HFFc6 (cell line): Measurements from ENCODE around the gene FOXK1. TPM values are rescaled to one million over a fixed set of nuclear protein-coding genes. Genes with fewer than 3 reads are reported as not detected.
"Not testable (repeated sequence)": the region's sequence is repeated elsewhere in the genome, so short reads cannot be mapped to it uniquely, and the experiment has no call there.

Experiments used
- DNase-seq: peaks from one replicate; pipeline ENCODE4 v3.0.0-alpha.2; 2018
- H3K27ac Mint-ChIP-seq: 2 replicates; pipeline ENCODE4 v1.8.0; 2020; ENCODE audit warnings: mild to moderate bottlenecking, mixed read lengths
- H3K27me3 Mint-ChIP-seq: 2 replicates; pipeline ENCODE4 v1.8.0; 2021; ENCODE audit warnings: mild to moderate bottlenecking, moderate library complexity, mixed read lengths; ENCODE audit not compliant: insufficient read depth
- H3K36me3 Mint-ChIP-seq: 2 replicates; pipeline ENCODE4 v1.8.0; 2021; ENCODE audit warnings: low read depth, mixed read lengths
- H3K4me1 Mint-ChIP-seq: 2 replicates; pipeline ENCODE4 v1.8.0; 2020; ENCODE audit warnings: low read depth, mixed read lengths
- H3K4me3 Mint-ChIP-seq: 2 replicates; pipeline ENCODE4 v1.8.0; 2020; ENCODE audit warnings: mild to moderate bottlenecking, moderate library complexity, mixed read lengths
- H3K9me3 Mint-ChIP-seq: 2 replicates; pipeline ENCODE4 v1.8.0; 2020; ENCODE audit warnings: mild to moderate bottlenecking, mixed read lengths
- total RNA-seq, 6 experiments: library from RNA; stranded (reverse); fragmentation: NEBNext Ultra II Directional; extraction: Animal tissue kit (Norgen Biotek cat#: 25700); gene quantifications; 2 replicates in 1 of 6; 3 replicates in 5 of 6; pipeline ENCODE4 v1.2.3, GENCODE V29; 2021
- TF ChIP-seq, protein P1 (sequence below): fragments of 200-600 bp; sonication (generic); IDR thresholded peaks from 2 replicates; pipeline ENCODE4 v1.5.0; 2021; ENCODE audit warnings: antibody characterized with exemption, mild to moderate bottlenecking

FOXK1 gene
- total RNA-seq, 6 experiments from 2014 or later: 33.8 to 39.4 (median 36.2) TPM

- H3K4me1 Mint-ChIP-seq: no peaks in the 10 kb centered on the region
- H3K4me3 Mint-ChIP-seq: no peak overlapping the region
- H3K27ac Mint-ChIP-seq: no peak overlapping the region
- no peak for DNase-seq
- no peaks in the 10 kb centered on the region for H3K36me3 Mint-ChIP-seq
- H3K9me3 Mint-ChIP-seq: no peaks in the 10 kb centered on the region
- peaks cover 10% of the 10 kb centered on the region for H3K27me3 Mint-ChIP-seq
- TF ChIP-seq, protein P1, sequence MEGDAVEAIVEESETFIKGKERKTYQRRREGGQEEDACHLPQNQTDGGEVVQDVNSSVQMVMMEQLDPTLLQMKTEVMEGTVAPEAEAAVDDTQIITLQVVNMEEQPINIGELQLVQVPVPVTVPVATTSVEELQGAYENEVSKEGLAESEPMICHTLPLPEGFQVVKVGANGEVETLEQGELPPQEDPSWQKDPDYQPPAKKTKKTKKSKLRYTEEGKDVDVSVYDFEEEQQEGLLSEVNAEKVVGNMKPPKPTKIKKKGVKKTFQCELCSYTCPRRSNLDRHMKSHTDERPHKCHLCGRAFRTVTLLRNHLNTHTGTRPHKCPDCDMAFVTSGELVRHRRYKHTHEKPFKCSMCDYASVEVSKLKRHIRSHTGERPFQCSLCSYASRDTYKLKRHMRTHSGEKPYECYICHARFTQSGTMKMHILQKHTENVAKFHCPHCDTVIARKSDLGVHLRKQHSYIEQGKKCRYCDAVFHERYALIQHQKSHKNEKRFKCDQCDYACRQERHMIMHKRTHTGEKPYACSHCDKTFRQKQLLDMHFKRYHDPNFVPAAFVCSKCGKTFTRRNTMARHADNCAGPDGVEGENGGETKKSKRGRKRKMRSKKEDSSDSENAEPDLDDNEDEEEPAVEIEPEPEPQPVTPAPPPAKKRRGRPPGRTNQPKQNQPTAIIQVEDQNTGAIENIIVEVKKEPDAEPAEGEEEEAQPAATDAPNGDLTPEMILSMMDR: no peak
These were observed 119.1 kb downstream of the FOXK1 start for GRCh38 chr7:4800926-4801838.

GRCh38 chr7:4801839-4802231 is 119.7 kb downstream of the FOXK1 start:
- Mint-ChIP-seq H3K27me3 (peaks cover 13% of the 10 kb centered on the region), H3K9me3 (no peaks in the 10 kb centered on the region), H3K36me3 (no peaks in the 10 kb centered on the region), H3K4me3 (no peak overlapping the region), H3K27ac (no peak overlapping the region), H3K4me1 (no peaks in the 10 kb centered on the region)
- TF ChIP-seq, protein P1: no peak
- DNase-seq: no peak

- H3K4me3 Mint-ChIP-seq, H3K4me1 Mint-ChIP-seq, DNase-seq, H3K36me3 Mint-ChIP-seq, H3K27ac Mint-ChIP-seq, H3K9me3 Mint-ChIP-seq: not testable (repeated sequence)
- H3K27me3 Mint-ChIP-seq: peaks cover 16% of the 10 kb centered on the region
These were observed 120.5 kb downstream of the FOXK1 start for GRCh38 chr7:4802577-4802976.

DNA sequence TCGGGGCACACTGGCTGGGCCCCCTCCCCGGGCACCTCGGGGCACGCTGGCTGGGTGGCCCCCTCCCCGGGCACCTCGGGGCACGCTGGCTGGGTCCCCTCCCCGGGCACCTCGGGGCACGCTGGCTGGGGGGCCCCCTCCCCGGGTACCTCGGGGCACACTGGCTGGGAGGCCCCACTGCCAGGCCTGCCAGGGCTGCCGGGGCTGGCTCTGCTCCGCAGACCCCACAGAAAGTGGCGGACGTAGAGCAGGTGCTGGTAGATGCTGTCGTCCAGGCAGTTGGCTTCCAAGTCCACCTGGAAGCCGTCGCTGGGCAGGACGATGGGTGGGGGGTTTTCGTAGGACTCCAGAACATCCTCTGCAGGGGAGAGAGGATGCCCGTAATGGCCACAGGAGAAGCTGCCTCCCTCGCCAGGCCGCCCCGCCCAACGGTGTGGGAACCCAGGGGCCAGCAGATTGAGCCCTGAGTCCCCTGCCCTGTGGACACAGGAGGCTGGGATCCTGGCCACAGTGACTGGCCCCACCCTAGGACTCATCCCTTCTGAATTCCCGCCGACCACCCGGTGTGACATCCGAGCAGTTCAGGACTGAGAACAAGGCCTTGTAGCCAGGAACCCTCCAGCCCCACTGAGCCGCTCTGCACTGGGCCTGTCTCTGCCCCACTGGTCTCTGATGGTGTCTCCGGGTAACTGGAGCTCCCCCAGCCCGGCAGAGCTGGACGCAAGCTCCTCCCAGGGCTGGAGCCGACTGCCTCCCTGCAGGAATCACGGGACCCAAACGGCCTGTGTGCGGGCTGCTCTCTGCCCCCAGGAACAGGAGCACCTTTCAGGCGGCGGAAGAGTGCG is 121.5 kb downstream of the FOXK1 start:
- Mint-ChIP-seq H3K27ac (no peak overlapping the region), H3K4me3 (no peak overlapping the region), H3K4me1 (no peaks in the 10 kb centered on the region), H3K9me3 (no peaks in the 10 kb centered on the region), H3K36me3 (no peaks in the 10 kb centered on the region), H3K27me3 (peaks cover 15% of the 10 kb centered on the region)
- TF ChIP-seq, protein P1: no peak
- DNase-seq: no peak

GRCh38 chr7:4805110-4805983 is 123.3 kb downstream of the FOXK1 start:
- H3K36me3 Mint-ChIP-seq: no peaks in the 10 kb centered on the region
- H3K9me3 Mint-ChIP-seq: no peaks in the 10 kb centered on the region
- no peak for DNase-seq
- H3K27me3 Mint-ChIP-seq: peaks cover 15% of the 10 kb centered on the region
- no peaks in the 10 kb centered on the region for H3K4me1 Mint-ChIP-seq
- H3K27ac Mint-ChIP-seq: no peak overlapping the region
- TF ChIP-seq, protein P1: no peak
- H3K4me3 Mint-ChIP-seq: no peak overlapping the region
